SK-N-SH treated with all-trans-retinoic acid at 6 μM for 48 hours (cell line): ENCODE data around the gene CHST15.

ENCODE experiments used
- ATAC-seq: fragments of 200-7000 bp; cut with Tn5 transposase; 3 replicates; pipeline ENCODE4 v1.9.1; 2020; ENCODE audit warnings: mild to moderate bottlenecking, moderate library complexity
- ARNTL ChIP-seq: fragments of 450-650 bp; formaldehyde crosslinking; IDR thresholded peaks from 2 replicates; pipeline ENCODE4 v1.5.0; 2020; ENCODE audit warnings: low read depth, mild to moderate bottlenecking, moderate library complexity, borderline replicate concordance
- BACH2 ChIP-seq: fragments of 250-450 bp; sonication (Bioruptor Pico); IDR thresholded peaks from 2 replicates; pipeline ENCODE4 v1.9.0; 2021; ENCODE audit warnings: mild to moderate bottlenecking, borderline replicate concordance
- CREB5 ChIP-seq: fragments of 250-450 bp; sonication (Bioruptor Pico); IDR thresholded peaks from 2 replicates; pipeline ENCODE4 v1.5.1; 2020; ENCODE audit warnings: low read depth, mild to moderate bottlenecking, moderate library complexity
- CSDC2 ChIP-seq: fragments of 250-450 bp; sonication (Bioruptor Pico); IDR thresholded peaks from 2 replicates; pipeline ENCODE4 v1.5.0; 2020; ENCODE audit warnings: mild to moderate bottlenecking, moderate library complexity
- CSRNP3 ChIP-seq: fragments of 250-450 bp; sonication (Bioruptor Pico); IDR thresholded peaks from 2 replicates; pipeline ENCODE4 v1.5.1; 2021; ENCODE audit warnings: mild to moderate bottlenecking, moderate library complexity
- ESRRG ChIP-seq: fragments of 250-450 bp; sonication (Bioruptor Pico); IDR thresholded peaks from 2 replicates; pipeline ENCODE4 v1.6.1; 2021; ENCODE audit warnings: mild to moderate bottlenecking
- GLIS3 ChIP-seq: fragments of 250-450 bp; sonication (Bioruptor Pico); IDR thresholded peaks from 2 replicates; pipeline ENCODE4 v1.5.0; 2020; ENCODE audit warnings: mild to moderate bottlenecking, moderate library complexity
- ISL1 ChIP-seq: fragments of 250-450 bp; sonication (Bioruptor Pico); IDR thresholded peaks from 2 replicates; pipeline ENCODE4 v2.1.2; 2022; ENCODE audit warnings: mild to moderate bottlenecking, moderate library complexity
- PATZ1 ChIP-seq: fragments of 250-450 bp; sonication (Bioruptor Pico); IDR thresholded peaks from 2 replicates; pipeline ENCODE4 v1.8.0; 2020; ENCODE audit warnings: mild to moderate bottlenecking, moderate library complexity, borderline replicate concordance
- POU6F1 ChIP-seq: fragments of 250-450 bp; sonication (Bioruptor Pico); IDR thresholded peaks from 2 replicates; pipeline ENCODE4 v1.8.0; 2021; ENCODE audit warnings: low read depth, mild to moderate bottlenecking, moderate library complexity, borderline replicate concordance
- PPARA ChIP-seq: fragments of 250-450 bp; sonication (Bioruptor Pico); IDR thresholded peaks from 2 replicates; pipeline ENCODE4 v1.5.0; 2020; ENCODE audit warnings: mild to moderate bottlenecking, borderline replicate concordance
- RARB ChIP-seq: fragments of 250-450 bp; sonication (Bioruptor Pico); IDR thresholded peaks from 2 replicates; pipeline ENCODE4 v1.8.0; 2021; ENCODE audit warnings: mild to moderate bottlenecking, moderate library complexity
- SNAI2 ChIP-seq: fragments of 250-450 bp; sonication (Bioruptor Pico); IDR thresholded peaks from 2 replicates; pipeline ENCODE4 v1.5.0; 2020; ENCODE audit warnings: mild to moderate bottlenecking, moderate library complexity
- TCF4 ChIP-seq: fragments of 250-450 bp; sonication (Bioruptor Pico); IDR thresholded peaks from 2 replicates; pipeline ENCODE4 v1.8.0; 2021; ENCODE audit warnings: mild to moderate bottlenecking, moderate library complexity, borderline replicate concordance
- TOX ChIP-seq: fragments of 250-450 bp; sonication (Bioruptor Pico); IDR thresholded peaks from 2 replicates; pipeline ENCODE4 v1.8.0; 2021; ENCODE audit warnings: mild to moderate bottlenecking, moderate library complexity, borderline replicate concordance
- TSHZ2 ChIP-seq: fragments of 250-450 bp; sonication (Bioruptor Pico); IDR thresholded peaks from 2 replicates; pipeline ENCODE4 v1.5.0; 2020; ENCODE audit warnings: mild to moderate bottlenecking, moderate library complexity
- ZC3H10 ChIP-seq: fragments of 250-450 bp; sonication (Bioruptor Pico); IDR thresholded peaks from 2 replicates; pipeline ENCODE4 v1.5.1; 2021; ENCODE audit warnings: mild to moderate bottlenecking, moderate library complexity
- ZFP30 ChIP-seq: fragments of 450-650 bp; formaldehyde crosslinking; IDR thresholded peaks from 2 replicates; pipeline ENCODE4 v1.5.0; 2022; ENCODE audit warnings: mild to moderate bottlenecking, moderate library complexity
- ZNF565 ChIP-seq: fragments of 450-650 bp; formaldehyde crosslinking; conservative IDR thresholded peaks from 2 replicates; pipeline ENCODE4 v1.5.0; 2020; ENCODE audit warnings: low read depth, mild to moderate bottlenecking, moderate library complexity
- ZNF70 ChIP-seq: fragments of 450-650 bp; formaldehyde crosslinking; IDR thresholded peaks from 2 replicates; pipeline ENCODE4 v1.5.0; 2020; ENCODE audit warnings: mild to moderate bottlenecking, moderate library complexity

Gene CHST15

GRCh38 chr10:124037286-124037685 lies 56.1 kb downstream of the CHST15 start:
- no peak for ATAC-seq
- TF ChIP-seq ARNTL (CRISPR knock-in tag) (no peak), CSRNP3 (CRISPR knock-in tag) (no peak), RARB (no peak), CREB5 (no peak), ISL1 (CRISPR knock-in tag) (no peak), ZFP30 (CRISPR knock-in tag) (no peak)
- TF ChIP-seq, all 23 proteins: peak for 0

- TF ChIP-seq ZC3H10 (CRISPR knock-in tag): no peak
- TF ChIP-seq TCF4 (CRISPR knock-in tag): no peak
- TF ChIP-seq CSDC2 (CRISPR knock-in tag): no peak
- TF ChIP-seq SNAI2 (CRISPR knock-in tag): no peak
- no peak for TF ChIP-seq ESRRG (CRISPR knock-in tag)
- TF ChIP-seq CREB5: no peak
- no peak for TF ChIP-seq GLIS3 (CRISPR knock-in tag)
- TF ChIP-seq BACH2 (CRISPR knock-in tag): no peak
- no peak for TF ChIP-seq ZNF565 (CRISPR knock-in tag)
- TF ChIP-seq ZNF70: no peak
- TF ChIP-seq TOX (CRISPR knock-in tag): no peak
- TF ChIP-seq TSHZ2: no peak
- no peak for TF ChIP-seq ISL1 (CRISPR knock-in tag)
- ATAC-seq: no peak
These were observed 56.7 kb downstream of the CHST15 start for GRCh38 chr10:124036746-124037145.

GRCh38 chr10:124035928-124036558 lies 57.4 kb downstream of the CHST15 start:
- no peak for ATAC-seq

More at GRCh38 chr10:124035928-124036558, 57.4 kb downstream of the CHST15 start:
- TF ChIP-seq GLIS3 (CRISPR knock-in tag) (no peak), PATZ1 (no peak), ZFP30 (CRISPR knock-in tag) (no peak), POU6F1 (CRISPR knock-in tag) (no peak), SNAI2 (CRISPR knock-in tag) (no peak), PPARA (CRISPR knock-in tag) (no peak), TOX (CRISPR knock-in tag) (no peak), CSDC2 (CRISPR knock-in tag) (no peak), TCF4 (CRISPR knock-in tag) (no peak)
